ENCODE data around the gene PIK3C3.
"Not testable (repeated sequence)": the region's sequence is repeated elsewhere in the genome, so short reads cannot be mapped to it uniquely, and the experiment has no call there.

PIK3C3 gene

DNA sequence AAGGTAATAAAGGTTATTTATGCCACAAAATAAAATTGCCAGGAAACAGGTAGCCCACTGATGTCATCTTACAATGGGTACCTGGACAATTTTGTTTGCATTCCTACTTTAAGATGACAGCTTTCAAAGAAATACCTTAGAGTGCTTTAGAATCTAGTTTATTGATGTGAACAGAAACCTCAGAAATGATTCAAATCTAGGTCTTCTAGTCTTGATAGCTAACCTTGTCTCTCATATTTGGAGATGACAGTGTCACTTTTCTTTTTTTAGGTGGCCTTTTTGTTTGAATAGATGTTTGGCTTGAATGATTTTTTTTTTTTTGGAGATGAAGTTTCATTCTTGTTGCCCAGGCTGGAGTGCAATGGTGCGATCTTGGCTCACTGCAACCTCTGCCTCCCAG lies 69.1 kb downstream of the PIK3C3 start:
- DNase-seq (ENCODE audit: low read depth) = no peak

DNA sequence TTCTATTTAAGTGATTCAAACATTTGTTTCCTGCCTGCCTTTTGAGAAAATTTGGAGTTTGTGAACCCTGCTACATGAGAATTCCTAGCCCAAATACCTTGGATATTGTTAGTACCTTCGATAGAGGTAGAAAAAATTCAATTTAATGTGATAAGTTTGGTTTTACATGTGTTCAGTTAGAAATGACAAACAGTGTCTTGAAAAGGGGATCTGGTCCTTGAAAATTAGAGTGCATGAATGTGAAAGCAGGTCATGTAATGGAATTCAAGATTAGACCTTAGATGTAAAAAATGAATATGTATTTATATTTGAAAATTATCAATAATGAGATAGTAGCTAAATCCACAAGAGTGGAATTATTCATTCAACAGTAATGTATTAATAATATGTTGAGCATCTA lies 70.5 kb downstream of the PIK3C3 start:
- DNase-seq (ENCODE audit: low read depth) = no peak

DNA sequence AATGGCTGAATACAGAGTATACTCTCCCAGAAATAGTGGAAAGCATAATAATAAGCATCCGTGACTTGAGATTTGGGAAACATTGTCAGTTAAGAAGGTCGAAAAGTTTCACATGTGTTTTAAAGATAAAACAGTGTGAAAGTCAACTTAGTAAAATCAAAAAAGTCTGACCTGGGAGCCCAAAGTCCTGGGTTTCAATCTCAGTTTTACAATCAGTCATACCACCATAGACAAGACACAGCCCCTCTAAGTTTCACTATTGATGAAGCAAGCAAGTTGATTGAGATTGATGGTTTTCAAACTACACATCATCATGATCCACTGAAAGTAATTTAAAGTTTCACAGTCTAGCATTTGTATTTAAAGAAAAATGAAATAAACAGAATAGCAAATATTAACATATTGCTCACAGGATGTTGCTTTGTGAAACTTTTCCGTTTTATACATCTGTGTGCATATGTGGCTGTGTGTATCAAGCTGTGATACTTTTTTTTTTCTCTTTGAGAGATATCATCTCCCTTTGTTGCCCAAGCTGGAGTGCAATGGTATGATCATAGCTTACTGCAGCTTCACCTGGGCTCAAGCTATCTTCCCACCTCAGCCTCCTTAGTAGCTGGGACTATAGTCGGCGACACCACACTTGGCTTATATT lies 71.1 kb downstream of the PIK3C3 start:
- no peak for DNase-seq (ENCODE audit: low read depth)

DNA sequence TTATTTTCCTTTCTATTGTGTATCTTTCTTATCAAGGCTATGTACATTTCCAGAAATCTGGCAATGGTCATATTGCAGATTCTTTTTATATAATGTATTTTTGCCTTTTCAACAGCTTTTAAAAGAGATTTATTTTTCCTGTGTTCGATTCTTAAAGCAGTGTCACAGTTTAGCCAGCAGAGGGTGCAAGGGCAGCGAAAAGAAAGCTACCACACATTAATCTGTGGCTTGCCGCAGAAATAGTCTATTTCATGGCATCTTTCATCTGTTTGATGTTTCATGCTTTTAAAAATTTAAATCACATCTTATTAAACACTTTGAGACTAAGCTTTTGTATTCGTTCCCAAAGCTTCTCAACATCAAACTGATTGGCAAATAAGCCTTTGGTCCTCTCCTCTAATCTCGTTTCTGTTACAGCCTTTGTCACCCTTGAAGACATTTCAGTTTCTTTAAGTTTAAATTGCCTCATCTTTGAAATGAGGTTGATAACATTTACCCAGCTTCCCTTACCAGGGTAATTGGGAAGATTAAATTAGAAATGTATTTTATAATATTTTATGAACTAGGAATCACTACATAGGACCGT lies 73.3 kb downstream of the PIK3C3 start:
- DNase-seq (ENCODE audit: low read depth) = peak; percentile 2

DNA sequence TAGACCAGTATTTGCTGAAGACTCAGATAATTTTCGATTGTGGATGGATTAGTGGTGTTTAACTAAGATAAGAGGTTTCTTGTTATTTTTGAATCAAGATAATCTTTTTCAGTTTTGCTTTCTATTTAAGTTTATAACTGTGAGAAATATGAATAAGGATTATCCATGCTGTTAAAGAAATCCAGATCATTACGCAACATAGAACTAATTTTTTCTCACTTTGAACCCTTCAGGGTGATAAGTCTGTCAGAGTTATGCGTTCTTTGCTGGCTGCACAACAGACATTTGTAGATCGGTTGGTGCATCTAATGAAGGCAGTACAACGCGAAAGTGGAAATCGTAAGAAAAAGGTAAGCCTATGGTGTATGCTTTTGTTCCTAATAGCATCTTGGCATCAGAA lies 74.1 kb downstream of the PIK3C3 start:
- DNase-seq (ENCODE audit: low read depth) = no peak

DNA sequence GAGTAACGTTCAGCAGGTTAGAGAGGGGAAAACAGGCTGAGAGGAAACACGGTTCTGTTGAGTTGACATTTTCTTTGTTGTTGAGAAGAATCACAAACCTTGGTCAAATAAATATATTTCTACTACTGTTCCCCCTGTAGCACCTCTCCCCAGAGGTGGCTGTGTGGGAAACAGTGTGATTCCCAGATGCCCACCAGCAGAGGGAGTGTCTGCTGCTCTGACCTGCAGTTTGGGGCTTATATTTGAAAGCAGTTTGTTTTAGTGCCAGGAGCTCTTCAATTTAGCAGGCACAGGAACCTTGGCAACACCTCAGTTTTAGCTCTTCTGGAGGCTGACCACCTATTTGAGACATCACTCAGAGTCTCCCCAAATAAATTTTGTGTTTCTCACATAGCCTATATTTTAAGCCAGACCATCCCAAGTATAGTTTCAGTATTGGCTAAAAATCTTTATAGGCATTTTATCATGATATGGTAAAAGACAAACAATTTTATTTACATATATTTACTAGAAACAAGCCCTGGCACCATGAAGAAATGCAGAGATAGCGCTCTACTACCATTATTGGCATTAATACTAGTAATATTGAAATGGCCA lies 75.7 kb downstream of the PIK3C3 start:
- no peak for DNase-seq (ENCODE audit: low read depth)

DNA sequence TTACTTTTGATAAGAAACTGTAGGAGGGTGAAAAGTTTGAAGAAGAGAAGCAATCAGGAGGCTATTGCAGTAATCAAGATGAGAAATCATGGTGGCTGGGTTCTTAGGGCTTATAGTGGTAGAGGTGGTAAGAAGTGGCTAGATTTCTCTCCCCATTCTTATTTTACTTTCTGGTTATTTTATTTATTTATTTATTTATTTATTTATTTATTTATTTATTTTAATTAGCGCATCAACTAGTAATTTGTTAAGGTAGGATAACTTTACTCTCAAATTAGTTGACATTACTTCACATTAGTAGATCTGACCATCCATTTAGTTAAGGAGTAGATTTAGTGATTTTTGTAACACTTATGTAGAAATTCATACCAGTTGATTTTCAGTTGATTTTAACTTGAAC lies 77.4 kb downstream of the PIK3C3 start:
- DNase-seq (ENCODE audit: low read depth) = no peak

DNA sequence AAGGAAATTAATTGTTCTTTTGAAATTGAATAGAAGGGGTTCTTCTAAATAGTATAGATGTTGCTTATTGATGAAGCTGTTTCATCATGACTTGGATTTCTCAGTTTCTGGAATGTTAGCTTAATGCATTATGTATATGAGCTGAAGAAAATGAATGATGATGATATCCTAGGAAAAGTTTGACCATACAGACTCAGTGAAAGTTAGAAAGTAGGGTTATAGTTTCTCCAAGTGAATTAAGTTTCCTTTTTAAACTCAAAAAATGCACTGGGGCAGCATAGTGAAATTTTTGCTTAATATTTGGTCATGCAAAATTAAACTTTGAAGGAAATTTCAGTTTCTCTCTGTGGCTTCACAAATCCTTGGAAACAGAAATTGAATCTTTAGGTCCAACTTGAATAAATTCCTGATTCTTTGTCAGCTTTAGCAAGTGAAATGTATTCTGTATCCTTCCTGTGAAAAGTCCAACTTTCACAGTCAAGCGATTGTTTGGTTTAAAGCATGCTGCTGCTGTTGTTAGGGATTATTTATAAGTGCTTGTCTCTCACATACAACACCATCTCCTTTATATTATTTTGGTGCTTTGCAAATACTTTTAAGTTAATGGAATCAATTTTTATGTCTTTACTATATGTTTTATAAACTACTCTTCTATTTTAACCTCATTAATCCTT lies 78.2 kb downstream of the PIK3C3 start:
- no peak for DNase-seq (ENCODE audit: low read depth)

DNA sequence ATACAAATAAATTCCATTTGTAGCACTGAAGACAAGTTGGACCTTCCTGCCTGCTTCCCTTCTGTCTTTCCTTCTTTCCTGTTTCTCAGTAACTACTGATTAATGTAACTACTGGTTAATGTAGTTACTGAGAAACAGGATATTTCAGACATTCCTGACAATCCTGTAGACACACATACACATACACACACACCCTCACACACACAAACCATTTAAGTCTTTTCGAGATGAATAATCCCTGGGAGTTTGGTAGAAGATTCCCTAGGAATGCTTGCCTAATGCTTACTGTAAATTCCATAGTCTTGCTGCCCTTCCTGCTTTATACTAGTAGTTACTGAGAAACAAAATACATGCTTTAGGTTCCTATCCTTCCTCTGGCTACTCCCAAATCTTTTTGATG lies 83.9 kb downstream of the PIK3C3 start:
- no peak for DNase-seq (ENCODE audit: low read depth)

DNA sequence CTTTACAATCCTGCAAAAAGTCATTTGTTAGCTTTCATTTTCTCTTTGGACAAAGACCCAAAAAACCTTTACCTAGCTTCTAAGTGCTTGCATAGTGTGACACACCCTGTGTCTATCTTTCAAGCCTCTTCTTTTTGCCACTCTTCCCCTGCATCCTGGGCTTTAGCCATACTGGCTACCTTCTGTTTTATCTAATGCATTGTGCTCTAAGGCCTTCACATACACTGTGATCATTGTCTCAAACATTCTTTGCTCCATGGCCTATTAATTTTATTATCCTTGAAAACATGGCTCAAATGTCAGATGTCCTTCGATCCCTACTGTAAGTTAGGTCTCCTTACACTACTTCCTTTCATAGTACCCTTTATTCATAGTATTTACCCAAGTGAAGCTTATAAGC lies 84.4 kb downstream of the PIK3C3 start:
- DNase-seq (ENCODE audit: low read depth) = no peak

DNA sequence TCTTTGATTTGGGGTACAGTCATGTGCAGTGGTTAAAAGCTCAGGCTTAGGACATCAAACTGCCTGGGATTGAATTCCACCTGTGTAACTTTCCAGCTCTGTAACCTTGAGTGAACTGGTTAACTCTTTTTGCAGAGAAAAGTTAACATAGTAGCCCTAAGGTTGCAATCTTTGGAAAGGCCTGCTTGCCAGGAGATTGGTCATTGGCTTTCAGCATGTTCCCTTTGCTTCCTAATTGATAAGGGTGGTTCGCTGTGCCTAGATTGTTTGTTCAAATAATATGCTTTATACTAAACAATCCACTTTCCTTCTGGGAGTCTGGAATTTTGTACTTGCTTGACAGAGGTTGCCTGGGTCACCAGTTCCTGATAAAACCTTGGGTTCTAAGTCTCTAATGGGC lies 86.8 kb downstream of the PIK3C3 start:
- no peak for DNase-seq (ENCODE audit: low read depth)

DNA sequence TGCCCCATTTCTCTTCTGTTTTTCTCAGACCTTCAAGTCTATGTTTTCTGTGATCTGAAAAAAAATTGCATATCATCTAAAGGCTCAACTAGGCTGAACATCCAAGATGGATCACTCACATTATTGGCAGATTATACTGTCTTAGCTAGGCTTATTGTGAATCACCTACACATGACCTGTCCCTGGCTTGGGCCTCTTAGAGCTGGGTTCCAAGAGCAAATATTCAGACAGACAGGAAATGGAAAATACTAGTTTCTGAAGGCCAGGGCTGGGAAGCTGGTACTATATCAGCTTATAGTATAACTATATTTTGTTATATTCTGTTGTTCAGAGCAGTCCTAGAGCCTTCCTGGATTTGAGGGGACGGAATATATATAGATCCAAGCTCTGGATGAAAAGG lies 90.3 kb downstream of the PIK3C3 start:
- no peak for DNase-seq (ENCODE audit: low read depth)

DNA sequence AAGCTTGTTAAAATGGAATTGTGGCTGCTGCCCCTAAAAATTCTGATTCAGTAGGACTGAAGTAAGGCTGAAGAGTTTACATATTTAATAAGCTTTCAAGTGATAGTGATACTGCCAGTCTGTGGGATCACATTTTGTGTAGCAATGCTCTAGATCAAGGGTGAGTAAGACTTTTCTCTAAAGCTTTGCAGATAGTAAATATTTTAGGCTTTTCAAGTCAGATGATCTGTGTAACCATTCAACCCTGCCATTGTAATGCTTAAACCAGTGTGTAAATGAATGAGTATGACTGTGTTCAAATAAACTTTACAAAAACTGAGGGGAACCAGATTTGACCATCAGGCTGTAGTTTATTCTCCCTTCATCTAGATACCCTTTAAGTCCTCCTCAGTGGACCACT lies 92.7 kb downstream of the PIK3C3 start:
- no peak for DNase-seq (ENCODE audit: low read depth)

DNA sequence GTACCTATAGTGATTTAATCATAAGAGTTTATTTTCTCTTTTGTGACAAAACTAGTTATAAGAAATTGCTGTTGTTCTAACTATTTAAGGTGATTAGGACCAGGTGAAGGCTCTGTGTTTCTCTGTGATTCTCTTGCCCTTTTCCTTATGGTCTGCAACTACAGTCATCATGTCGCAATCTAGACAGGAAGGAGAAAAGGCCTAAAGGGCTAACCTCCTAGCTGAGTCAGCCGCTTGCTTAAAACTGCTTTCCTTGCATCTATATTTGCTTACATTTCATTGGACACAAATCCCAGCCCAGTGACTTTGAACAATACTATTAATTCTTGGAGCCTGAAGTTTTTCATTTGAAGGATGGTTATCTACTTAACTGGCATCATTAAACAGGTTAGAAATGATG lies 93.1 kb downstream of the PIK3C3 start:
- no peak for DNase-seq (ENCODE audit: low read depth)

DNA sequence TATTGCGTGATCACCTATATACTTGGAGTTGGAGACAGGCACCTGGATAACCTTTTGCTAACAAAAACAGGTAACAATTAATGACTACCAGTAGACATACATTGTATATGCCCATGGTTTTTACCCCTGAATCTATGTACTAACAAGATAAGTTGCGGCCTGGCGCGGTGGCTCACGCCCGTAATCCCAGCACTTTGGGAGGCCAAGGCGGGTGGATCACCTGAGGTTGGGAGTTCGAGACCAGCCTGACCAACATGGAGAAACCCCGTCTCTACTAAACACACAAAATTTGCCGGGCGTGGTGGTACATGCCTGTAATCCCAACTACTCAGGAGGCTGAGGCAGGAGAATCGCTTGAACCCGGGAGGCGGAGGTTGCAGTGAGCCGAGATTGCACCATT lies 94.5 kb downstream of the PIK3C3 start:
- not testable (repeated sequence) for DNase-seq (ENCODE audit: low read depth)

DNA sequence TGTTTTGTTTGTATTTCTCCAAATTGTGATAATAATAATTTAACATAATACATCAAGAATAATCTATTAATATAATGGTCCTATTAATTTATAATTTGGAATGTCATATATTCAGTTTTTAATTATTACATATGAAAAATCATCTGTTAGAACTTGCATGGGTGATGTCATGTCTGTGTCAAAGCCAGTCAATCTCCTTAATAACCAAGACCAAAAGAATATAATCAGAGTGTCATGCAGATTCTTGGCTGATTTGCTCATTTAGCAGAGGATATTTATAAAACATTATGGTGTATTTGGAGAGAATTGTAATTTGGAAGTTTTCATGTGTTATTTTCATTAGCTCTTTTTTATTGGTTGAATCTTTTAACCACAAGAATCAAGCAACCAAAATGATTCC lies 96.4 kb downstream of the PIK3C3 start:
- DNase-seq (ENCODE audit: low read depth) = no peak

DNA sequence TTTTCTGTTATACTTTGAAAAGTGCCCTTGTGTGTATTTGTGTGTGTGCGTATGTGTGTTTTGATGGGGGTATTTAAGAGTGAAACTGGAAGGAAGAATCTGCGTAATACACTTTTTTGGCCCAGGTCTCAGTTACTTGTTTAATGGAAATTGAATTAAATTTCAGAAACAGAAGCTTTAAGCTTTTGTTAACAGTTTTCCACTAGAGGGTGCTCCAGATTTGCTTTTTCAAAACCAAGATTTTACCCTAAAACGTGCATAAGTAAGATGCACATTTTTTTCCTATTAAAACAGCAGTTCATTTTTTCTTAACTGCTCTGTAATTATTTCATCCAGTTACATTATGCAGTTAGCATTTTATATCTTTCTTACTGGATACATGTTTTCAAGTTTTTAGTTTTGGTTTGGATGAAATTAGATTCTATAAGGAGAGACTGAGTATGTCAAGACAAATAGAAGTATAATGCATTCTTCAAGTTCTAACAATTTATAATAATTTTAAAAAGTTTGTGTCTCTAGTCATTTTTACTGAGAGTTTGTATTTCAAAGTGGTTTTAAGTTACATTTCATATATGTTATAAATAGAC lies 97.2 kb downstream of the PIK3C3 start:
- no peak for DNase-seq (ENCODE audit: low read depth)

DNA sequence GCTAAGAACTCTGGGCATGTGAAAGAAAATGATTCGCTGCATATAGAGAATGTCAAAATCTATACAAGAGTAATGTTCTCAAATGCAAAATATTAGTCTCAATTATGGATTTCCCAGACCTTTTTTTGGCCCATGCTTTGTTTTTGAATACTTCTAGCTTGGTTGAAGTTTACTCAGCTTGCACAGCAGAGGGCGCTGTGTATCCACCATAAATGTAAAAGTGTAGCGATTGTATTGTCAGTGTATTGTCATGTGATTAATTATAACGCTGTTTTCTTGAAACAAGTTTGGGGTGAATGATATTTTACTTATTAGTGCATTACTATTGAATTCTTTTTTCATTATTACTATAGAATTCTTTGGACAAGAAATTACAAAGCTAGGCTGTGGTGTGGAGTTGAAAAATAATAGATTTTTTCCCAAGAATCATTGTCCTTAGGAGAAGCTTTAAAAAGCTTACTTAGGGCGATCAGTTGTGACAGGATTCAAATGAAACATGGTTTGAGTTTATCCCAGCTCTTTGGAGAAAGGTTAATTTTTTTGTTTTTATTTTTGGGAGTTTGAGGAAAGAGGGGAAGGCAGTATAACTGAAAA lies 98.3 kb downstream of the PIK3C3 start:
- DNase-seq (ENCODE audit: low read depth) = peak; percentile 30

DNA sequence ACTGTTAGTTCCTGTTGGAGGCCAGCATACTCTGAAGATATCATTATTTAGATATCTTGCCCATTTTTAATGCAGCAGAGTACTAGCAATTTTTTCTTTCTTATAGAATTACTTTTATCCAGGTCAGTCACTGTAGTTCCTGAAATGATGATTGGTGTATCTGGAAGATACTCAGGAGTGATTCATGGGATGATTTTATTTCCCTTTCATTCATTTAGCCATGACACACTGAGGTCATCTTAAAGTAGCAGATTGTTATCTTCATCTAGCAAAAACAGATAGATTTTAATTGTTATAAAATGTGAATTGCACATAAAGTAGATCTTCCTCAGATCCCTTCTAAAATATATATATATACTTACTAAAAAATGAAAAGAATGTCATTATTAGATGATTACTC lies 109.1 kb downstream of the PIK3C3 start:
- DNase-seq (ENCODE audit: low read depth) = no peak

DNA sequence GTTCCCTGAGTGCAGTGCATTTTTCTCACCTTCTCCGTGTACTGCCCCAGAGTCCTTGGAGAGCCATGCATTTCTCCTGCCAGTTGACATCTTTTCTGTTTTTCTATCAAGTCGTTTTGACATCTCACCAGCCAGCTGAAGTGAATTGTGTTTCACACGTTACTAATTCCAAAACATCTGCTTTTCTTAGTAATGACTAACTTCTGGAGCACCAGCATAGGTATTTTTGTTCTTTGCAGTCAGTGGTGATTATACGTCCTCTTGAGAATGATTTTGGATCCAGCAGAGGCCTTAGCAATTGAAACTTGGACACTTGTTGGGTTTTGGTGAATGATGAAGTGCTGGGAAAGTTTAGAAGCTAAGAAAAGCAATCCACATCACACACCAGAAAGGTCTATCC lies 112.5 kb downstream of the PIK3C3 start:
- DNase-seq (ENCODE audit: low read depth) = no peak

DNA sequence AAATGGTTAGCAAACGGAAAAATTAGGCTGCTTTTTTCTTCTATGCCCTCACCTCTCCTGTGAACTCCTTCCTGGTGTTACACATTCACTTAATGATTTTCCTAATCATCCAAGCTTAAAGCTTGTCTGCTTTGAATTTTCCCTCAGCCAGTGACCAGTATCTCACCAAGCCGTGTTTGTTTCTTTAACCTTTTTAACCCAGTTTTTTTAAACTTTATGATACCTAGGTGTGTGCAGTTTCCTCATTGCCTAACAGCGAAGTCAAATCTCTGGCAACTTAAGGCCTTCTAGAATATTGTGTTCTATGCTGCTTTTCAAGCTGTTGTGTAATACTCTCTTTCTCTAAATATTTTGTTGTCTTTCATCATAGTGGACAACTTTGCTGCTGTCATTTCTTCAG lies 113.0 kb downstream of the PIK3C3 start:
- DNase-seq (ENCODE audit: low read depth) = no peak

DNA sequence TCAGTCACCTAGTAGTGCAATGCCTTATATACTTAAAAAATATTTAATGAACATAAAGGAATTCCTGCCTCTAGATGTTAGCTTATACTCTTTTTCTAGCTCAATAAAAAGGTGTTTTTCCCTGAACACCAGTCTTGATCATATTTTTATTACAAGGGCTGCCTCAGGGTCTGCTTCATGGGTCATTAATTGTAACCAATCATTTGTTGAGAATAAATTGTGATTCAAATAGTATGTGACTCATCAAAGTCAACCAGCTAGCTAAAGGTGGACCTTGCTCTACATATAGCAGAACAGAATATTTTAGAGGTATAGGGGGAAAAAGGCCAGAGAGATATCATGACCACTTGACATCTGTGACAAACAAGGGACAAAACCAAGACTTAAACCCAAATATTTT lies 114.0 kb downstream of the PIK3C3 start:
- no peak for DNase-seq (ENCODE audit: low read depth)

DNA sequence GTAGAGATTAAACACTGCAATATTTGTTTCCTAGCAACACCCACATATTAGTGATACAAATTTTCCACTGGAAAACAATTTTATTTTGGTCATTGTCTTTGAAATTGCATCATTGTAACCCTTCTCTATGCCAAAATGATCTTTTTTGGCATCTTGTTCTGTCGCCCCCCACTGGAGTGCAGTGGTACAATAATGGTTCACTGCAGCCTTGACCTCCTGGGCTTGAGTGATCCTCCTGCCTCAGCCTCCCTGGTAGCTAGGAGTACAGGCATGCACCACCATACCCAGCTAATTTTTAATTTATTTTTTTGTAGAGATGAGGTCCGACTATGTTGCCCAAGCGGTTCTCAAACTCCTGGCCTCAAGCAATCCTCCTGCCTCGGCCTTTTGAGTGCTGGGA lies 117.4 kb downstream of the PIK3C3 start:
- DNase-seq (ENCODE audit: low read depth) = no peak
